Colonic mucosa (tissue), 4 donors: ENCODE data around the gene RBM12. TPM values are rescaled to one million over a fixed set of nuclear protein-coding genes. Genes with fewer than 3 reads are reported as not detected.

Experiments used
- DNase-seq: peaks from one replicate; pipeline ENCODE4 v3.0.0-alpha.2; 2020
- H3K27ac ChIP-seq: fragments of 200-600 bp; one replicate; pipeline ENCODE4 v1.8.0; 2021
- H3K27me3 ChIP-seq: fragments of 200-600 bp; one replicate; pipeline ENCODE4 v1.8.0; 2021
- H3K36me3 ChIP-seq: fragments of 200-600 bp; one replicate; pipeline ENCODE4 v1.8.0; 2021
- H3K4me1 ChIP-seq: fragments of 200-600 bp; one replicate; pipeline ENCODE4 v1.8.0; 2021; ENCODE audit warnings: mild to moderate bottlenecking
- H3K4me3 ChIP-seq: fragments of 200-600 bp; one replicate; pipeline ENCODE4 v1.8.0; 2021
- H3K9ac ChIP-seq, 2 donors: one replicate each; pipeline ENCODE4 v1.7.0; 2013; ENCODE audit warnings: control low read depth in 2 of 2, low read depth in 2 of 2, low read length in 2 of 2
- H3K9me3 ChIP-seq: fragments of 200-600 bp; one replicate; pipeline ENCODE4 v1.8.0; 2021
- CTCF ChIP-seq: fragments of 200-600 bp; IDR thresholded peaks from one replicate; pipeline ENCODE4 v1.8.0; 2022; ENCODE audit warnings: antibody characterized with exemption, mild to moderate bottlenecking
- intact Hi-C: fragments of 100-400 bp; cut with DNase I; formaldehyde crosslinking; loops from one replicate; pipeline ENCODE4 v1.14.1; 2022
- total RNA-seq, 2 donors: library from RNA; stranded (reverse); fragmentation: NEBNext Ultra II Directional in 1 of 2; extraction: Animal tissue kit (Norgen Biotek cat#: 25700) in 1 of 2; gene quantifications; one replicate each; pipeline ENCODE4 v1.2.1, GENCODE V29; 2021
- donor health status: healthy.
- donor health status: DM: no; HTN: no; CAD: no.
- donor health status: DM: no; HTN: no; CAD: no.

RBM12 gene
- total RNA-seq, 2 donors from 2014 or later, result 63.8 to 74.5 TPM

GRCh38 chr20:35600176-35600992, 64.3 kb downstream of the RBM12 start:
- intact Hi-C loops, result no loop called here
- Histone ChIP-seq H3K27ac (no peak overlapping the region), H3K4me3 (peak overlapping the region; percentile 29), H3K36me3 (no peaks in the 10 kb centered on the region), H3K27me3 (no peaks in the 10 kb centered on the region), H3K9me3 (no peaks in the 10 kb centered on the region), H3K4me1 (no peaks in the 10 kb centered on the region), H3K9ac (peak overlapping the region in 1 of 2 donors; percentile 72)
- no peak for TF ChIP-seq CTCF
- no peak for DNase-seq

GRCh38 chr20:35599776-35600120, 65.0 kb downstream of the RBM12 start:
- no peaks in the 10 kb centered on the region for H3K36me3 ChIP-seq
- H3K27me3 ChIP-seq, result no peaks in the 10 kb centered on the region
- no peaks in the 10 kb centered on the region for H3K9me3 ChIP-seq
- intact Hi-C loops, result no loop called here
- no peak for TF ChIP-seq CTCF
- H3K27ac ChIP-seq, result no peak overlapping the region
- no peak overlapping the region for H3K4me3 ChIP-seq
- H3K4me1 ChIP-seq, result no peaks in the 10 kb centered on the region
- no peak for DNase-seq
- H3K9ac ChIP-seq, result no peak overlapping the region

Other genes with a start within 250 kb of the RBM12 start
- gene GDF5, start 226.7 kb downstream of the RBM12 start, total RNA-seq, result under 1 TPM in 1 of 2 donors, not detected in 1; 0.27 TPM
- gene CEP250, start 209.3 kb downstream of the RBM12 start, total RNA-seq, result 10 to 100 TPM; 30.7 to 41.5 TPM
- not detected for gene C20orf173, start 135.2 kb downstream of the RBM12 start, total RNA-seq
- 100 to 1,000 TPM; 233 to 270 TPM for gene ERGIC3, start 122.8 kb downstream of the RBM12 start, total RNA-seq
- gene SPAG4, start 49.1 kb downstream of the RBM12 start, total RNA-seq, result 1 to 10 TPM; 5.7 to 8.6 TPM
- 100 to 1,000 TPM; 137 to 152 TPM for gene CPNE1, start within 50 bp of the RBM12 start, total RNA-seq
- 10 to 100 TPM; 42.0 to 45.1 TPM for gene NFS1, start 34.5 kb upstream of the RBM12 start, total RNA-seq
- 100 to 1,000 TPM; 189 to 268 TPM for gene ROMO1, start 34.5 kb upstream of the RBM12 start, total RNA-seq
- 100 to 1,000 TPM; 228 to 248 TPM for gene RBM39, start 77.4 kb upstream of the RBM12 start, total RNA-seq
- 10 to 100 TPM; 25.5 to 27.0 TPM for gene PHF20, start 107.1 kb upstream of the RBM12 start, total RNA-seq